ENCODE measurements around the gene CD1B.
"Not testable (repeated sequence)": the region's sequence is repeated elsewhere in the genome, so short reads cannot be mapped to it uniquely, and the experiment has no call there.

Gene CD1B

DNA sequence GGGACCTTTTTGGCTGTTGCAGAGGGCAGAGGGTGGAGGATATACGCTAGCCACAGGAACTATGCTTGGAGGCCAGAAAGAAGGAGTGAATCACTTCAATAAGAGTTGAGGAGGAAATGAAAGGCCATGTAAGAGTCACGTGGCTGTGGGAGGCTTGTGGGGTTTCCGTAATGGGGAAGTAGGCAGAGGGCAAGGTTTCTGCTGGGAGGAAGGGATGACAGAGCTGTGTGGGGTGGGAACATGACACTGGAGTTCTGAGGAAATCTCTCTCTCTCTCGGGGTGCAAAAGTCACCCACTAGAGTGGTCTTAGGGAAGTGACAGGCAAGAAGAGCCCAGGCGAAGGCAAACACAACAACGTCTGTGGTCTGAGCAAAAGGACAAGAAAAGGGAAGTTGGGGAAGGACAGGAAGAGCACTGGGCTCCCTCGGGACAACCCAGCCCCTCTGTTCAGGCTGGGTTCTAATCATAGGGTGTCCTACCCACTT, 45.5 kb downstream of the CD1B start:
- Histone ChIP-seq H3K14ac (ENCODE audit: low read length) (no peak overlapping the region), H2BK12ac (ENCODE audit: low read length) (no peak overlapping the region), H3K4ac (ENCODE audit: low read length) (no peak overlapping the region), H2BK5ac (ENCODE audit: low read length) (no peak overlapping the region), H3K79me1 (ENCODE audit: low read depth, low read length) (no peaks in the 10 kb centered on the region), H2AFZ (ENCODE audit: low read length) (peak overlapping the region; percentile 38), H3K27me3 (ENCODE audit: control insufficient read depth in 3 of 3, insufficient read depth in 3 of 3, low read depth in 1 of 3, low read length in 3 of 3) (no peaks in the 10 kb centered on the region), H3K23ac (ENCODE audit: low read depth, low read length, poor library complexity) (no peak overlapping the region), H3K18ac (ENCODE audit: low read length) (no peak overlapping the region), H3K9me3 (replicated peaks in 1 of 2; ENCODE audit: control insufficient read depth in 2 of 2, insufficient read depth in 1 of 2, low read depth in 1 of 2, low read length in 2 of 2) (no peaks in the 10 kb centered on the region), H3K4me2 (ENCODE audit: insufficient read depth, low read length, poor library complexity, severe bottlenecking) (no peak overlapping the region), H2BK15ac (ENCODE audit: low read length) (no peak overlapping the region), H2BK120ac (ENCODE audit: low read depth, low read length) (no peak overlapping the region), H4K8ac (ENCODE audit: low read depth, low read length) (no peak overlapping the region), H3K4me3 (ENCODE audit: low read length in 2 of 2) (no peak overlapping the region), H3K4me1 (ENCODE audit: control insufficient read depth in 2 of 2, insufficient read depth in 1 of 2, low read depth in 1 of 2, low read length in 2 of 2) (no peaks in the 10 kb centered on the region), H3K36me3 (replicated peaks in 1 of 2; ENCODE audit: control insufficient read depth in 2 of 2, insufficient read depth in 2 of 2, low read length in 2 of 2) (no peaks in the 10 kb centered on the region), H3K9ac (ENCODE audit: low read depth, low read length, poor library complexity) (no peak overlapping the region), H2AK5ac (ENCODE audit: low read depth, low read length) (no peak overlapping the region), H4K91ac (ENCODE audit: low read depth, low read length, poor library complexity) (no peak overlapping the region), H3K27ac (replicated peaks; ENCODE audit: low read length) (no peak overlapping the region)
- WGBS, 2 donors (ENCODE audit: extremely low coverage in 2 of 2, insufficient read length in 2 of 2, insufficient replicate concordance in 1 of 2): no CpG with 5 or more reads among the region's 7 CpGs
- DNase-seq (ENCODE audit: low spot score): no peak

DNA sequence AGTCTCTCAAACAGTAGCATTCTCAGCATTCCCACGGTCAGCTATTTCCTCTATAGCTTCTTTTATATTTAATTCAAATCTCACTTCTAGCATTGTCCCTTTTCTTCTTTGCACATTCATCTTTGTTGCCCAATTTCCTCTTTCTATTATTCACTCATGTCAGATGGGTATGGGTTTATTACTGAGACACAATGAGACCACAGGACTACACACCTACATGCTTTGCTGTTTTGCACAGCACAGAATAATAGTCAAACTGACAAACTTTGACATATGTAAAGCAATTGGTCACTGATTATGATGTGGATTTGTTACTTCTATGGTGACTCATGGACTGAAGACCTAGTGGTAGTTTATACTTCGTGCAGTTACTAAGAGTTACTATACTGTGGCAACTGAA, 47.4 kb downstream of the CD1B start:
- Histone ChIP-seq H3K4me1 (ENCODE audit: control insufficient read depth in 2 of 2, insufficient read depth in 1 of 2, low read depth in 1 of 2, low read length in 2 of 2) (no peaks in the 10 kb centered on the region), H2BK15ac (ENCODE audit: low read length) (no peak overlapping the region), H2BK120ac (ENCODE audit: low read depth, low read length) (no peak overlapping the region), H3K9ac (ENCODE audit: low read depth, low read length, poor library complexity) (no peak overlapping the region), H3K27me3 (ENCODE audit: control insufficient read depth in 3 of 3, insufficient read depth in 3 of 3, low read depth in 1 of 3, low read length in 3 of 3) (no peaks in the 10 kb centered on the region), H2BK12ac (ENCODE audit: low read length) (no peak overlapping the region), H2AK5ac (ENCODE audit: low read depth, low read length) (no peak overlapping the region), H3K4me2 (ENCODE audit: insufficient read depth, low read length, poor library complexity, severe bottlenecking) (no peak overlapping the region), H3K14ac (ENCODE audit: low read length) (no peak overlapping the region), H3K27ac (replicated peaks; ENCODE audit: low read length) (no peak overlapping the region), H2BK5ac (ENCODE audit: low read length) (no peak overlapping the region), H3K23ac (ENCODE audit: low read depth, low read length, poor library complexity) (no peak overlapping the region), H3K9me3 (replicated peaks in 1 of 2; ENCODE audit: control insufficient read depth in 2 of 2, insufficient read depth in 1 of 2, low read depth in 1 of 2, low read length in 2 of 2) (no peaks in the 10 kb centered on the region), H3K79me1 (ENCODE audit: low read depth, low read length) (no peaks in the 10 kb centered on the region), H3K36me3 (replicated peaks in 1 of 2; ENCODE audit: control insufficient read depth in 2 of 2, insufficient read depth in 2 of 2, low read length in 2 of 2) (no peaks in the 10 kb centered on the region), H2AFZ (ENCODE audit: low read length) (no peak overlapping the region), H4K8ac (ENCODE audit: low read depth, low read length) (no peak overlapping the region), H3K4ac (ENCODE audit: low read length) (no peak overlapping the region), H3K4me3 (ENCODE audit: low read length in 2 of 2) (no peak overlapping the region), H3K18ac (ENCODE audit: low read length) (no peak overlapping the region), H4K91ac (ENCODE audit: low read depth, low read length, poor library complexity) (no peak overlapping the region)
- DNase-seq (ENCODE audit: low spot score): no peak
- WGBS, 2 donors (ENCODE audit: extremely low coverage in 2 of 2, insufficient read length in 2 of 2, insufficient replicate concordance in 1 of 2): no CpG with 5 or more reads among the region's 2 CpGs

DNA sequence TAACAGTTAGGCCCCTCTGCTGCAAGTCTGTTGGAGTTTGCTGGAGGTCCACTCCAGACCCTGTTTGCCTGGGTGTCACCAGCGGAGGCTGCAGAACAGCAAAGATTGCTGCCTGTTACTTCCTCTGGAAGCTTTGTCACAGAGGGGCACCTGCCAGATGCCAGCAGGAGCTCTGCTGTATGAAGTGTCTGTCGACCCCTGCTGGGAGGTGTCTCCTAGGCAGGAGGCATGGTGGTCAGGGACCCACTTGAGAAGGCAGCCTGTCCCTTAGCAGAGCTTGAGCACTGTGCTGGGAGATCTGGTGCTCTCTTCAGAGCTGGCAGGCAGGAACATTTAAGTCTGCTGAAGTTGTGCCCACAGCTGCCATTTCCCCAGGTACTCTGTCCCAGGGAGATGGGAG, 48.9 kb downstream of the CD1B start:
- H3K27ac ChIP-seq (replicated peaks; ENCODE audit: low read length); H2BK120ac ChIP-seq (ENCODE audit: low read depth, low read length); H3K23ac ChIP-seq (ENCODE audit: low read depth, low read length, poor library complexity); H2AFZ ChIP-seq (ENCODE audit: low read length); H4K91ac ChIP-seq (ENCODE audit: low read depth, low read length, poor library complexity); H3K27me3 ChIP-seq (ENCODE audit: control insufficient read depth in 3 of 3, insufficient read depth in 3 of 3, low read depth in 1 of 3, low read length in 3 of 3); H2BK12ac ChIP-seq (ENCODE audit: low read length); DNase-seq (ENCODE audit: low spot score); H3K9ac ChIP-seq (ENCODE audit: low read depth, low read length, poor library complexity); H3K4me1 ChIP-seq (ENCODE audit: control insufficient read depth in 2 of 2, insufficient read depth in 1 of 2, low read depth in 1 of 2, low read length in 2 of 2); H4K8ac ChIP-seq (ENCODE audit: low read depth, low read length); H2AK5ac ChIP-seq (ENCODE audit: low read depth, low read length); H3K14ac ChIP-seq (ENCODE audit: low read length); H3K18ac ChIP-seq (ENCODE audit: low read length); H2BK5ac ChIP-seq (ENCODE audit: low read length); H2BK15ac ChIP-seq (ENCODE audit: low read length); H3K4me2 ChIP-seq (ENCODE audit: insufficient read depth, low read length, poor library complexity, severe bottlenecking); H3K4ac ChIP-seq (ENCODE audit: low read length); H3K4me3 ChIP-seq (ENCODE audit: low read length in 2 of 2); H3K9me3 ChIP-seq (replicated peaks in 1 of 2; ENCODE audit: control insufficient read depth in 2 of 2, insufficient read depth in 1 of 2, low read depth in 1 of 2, low read length in 2 of 2); H3K36me3 ChIP-seq (replicated peaks in 1 of 2; ENCODE audit: control insufficient read depth in 2 of 2, insufficient read depth in 2 of 2, low read length in 2 of 2); H3K79me1 ChIP-seq (ENCODE audit: low read depth, low read length): not testable (repeated sequence)
- no CpG with 5 or more reads among the region's 2 CpGs for WGBS, 2 donors (ENCODE audit: extremely low coverage in 2 of 2, insufficient read length in 2 of 2, insufficient replicate concordance in 1 of 2)
